ENCODE data around the gene CDC42BPB. TPM values are rescaled to one million over a fixed set of nuclear protein-coding genes. Genes with fewer than 3 reads are reported as not detected.

CDC42BPB gene
- total RNA-seq, 4 donors from 2014 or later: 85.8 to 170 (median 102) TPM

DNA sequence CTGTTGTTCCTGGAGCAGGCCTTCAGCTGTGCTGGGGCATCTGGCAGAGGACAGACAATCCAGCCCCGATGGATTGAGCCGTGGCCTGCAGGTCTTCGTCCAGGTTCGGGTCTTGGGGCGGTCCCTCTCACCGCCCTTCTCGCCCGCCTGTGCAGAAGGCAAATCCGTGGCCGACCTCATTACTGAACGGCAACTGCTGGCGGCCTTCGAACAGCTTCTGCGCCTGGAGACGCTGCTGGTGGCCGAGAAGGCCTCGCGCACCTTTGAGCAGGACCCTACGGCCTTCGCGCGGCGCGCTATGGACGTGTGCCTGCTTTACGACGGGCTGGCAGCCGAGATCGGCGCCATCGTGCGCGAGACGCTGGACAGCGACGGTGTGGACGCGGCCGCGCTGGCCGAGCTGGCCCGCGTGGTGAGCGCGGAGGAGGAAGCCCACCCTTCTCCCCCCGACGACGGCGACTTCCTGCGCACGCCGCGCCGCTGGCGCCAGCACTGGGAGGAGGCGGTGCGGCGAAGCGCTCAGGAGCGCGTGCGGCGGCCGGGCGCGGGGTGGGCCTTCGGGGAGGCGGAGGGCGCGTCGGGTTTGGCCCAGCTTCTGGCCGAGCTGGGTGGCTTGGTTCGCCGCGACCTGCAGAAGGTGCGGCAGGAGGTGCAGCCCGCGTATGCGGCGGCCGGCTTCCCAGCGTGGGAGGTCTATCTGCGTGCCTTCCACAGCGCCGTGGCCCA lies 44.8 kb upstream of the CDC42BPB start:
- TF ChIP-seq, protein P1, sequence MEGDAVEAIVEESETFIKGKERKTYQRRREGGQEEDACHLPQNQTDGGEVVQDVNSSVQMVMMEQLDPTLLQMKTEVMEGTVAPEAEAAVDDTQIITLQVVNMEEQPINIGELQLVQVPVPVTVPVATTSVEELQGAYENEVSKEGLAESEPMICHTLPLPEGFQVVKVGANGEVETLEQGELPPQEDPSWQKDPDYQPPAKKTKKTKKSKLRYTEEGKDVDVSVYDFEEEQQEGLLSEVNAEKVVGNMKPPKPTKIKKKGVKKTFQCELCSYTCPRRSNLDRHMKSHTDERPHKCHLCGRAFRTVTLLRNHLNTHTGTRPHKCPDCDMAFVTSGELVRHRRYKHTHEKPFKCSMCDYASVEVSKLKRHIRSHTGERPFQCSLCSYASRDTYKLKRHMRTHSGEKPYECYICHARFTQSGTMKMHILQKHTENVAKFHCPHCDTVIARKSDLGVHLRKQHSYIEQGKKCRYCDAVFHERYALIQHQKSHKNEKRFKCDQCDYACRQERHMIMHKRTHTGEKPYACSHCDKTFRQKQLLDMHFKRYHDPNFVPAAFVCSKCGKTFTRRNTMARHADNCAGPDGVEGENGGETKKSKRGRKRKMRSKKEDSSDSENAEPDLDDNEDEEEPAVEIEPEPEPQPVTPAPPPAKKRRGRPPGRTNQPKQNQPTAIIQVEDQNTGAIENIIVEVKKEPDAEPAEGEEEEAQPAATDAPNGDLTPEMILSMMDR (IDR thresholded peaks at IDR 0.05; ENCODE audit: low read depth): no peak

DNA sequence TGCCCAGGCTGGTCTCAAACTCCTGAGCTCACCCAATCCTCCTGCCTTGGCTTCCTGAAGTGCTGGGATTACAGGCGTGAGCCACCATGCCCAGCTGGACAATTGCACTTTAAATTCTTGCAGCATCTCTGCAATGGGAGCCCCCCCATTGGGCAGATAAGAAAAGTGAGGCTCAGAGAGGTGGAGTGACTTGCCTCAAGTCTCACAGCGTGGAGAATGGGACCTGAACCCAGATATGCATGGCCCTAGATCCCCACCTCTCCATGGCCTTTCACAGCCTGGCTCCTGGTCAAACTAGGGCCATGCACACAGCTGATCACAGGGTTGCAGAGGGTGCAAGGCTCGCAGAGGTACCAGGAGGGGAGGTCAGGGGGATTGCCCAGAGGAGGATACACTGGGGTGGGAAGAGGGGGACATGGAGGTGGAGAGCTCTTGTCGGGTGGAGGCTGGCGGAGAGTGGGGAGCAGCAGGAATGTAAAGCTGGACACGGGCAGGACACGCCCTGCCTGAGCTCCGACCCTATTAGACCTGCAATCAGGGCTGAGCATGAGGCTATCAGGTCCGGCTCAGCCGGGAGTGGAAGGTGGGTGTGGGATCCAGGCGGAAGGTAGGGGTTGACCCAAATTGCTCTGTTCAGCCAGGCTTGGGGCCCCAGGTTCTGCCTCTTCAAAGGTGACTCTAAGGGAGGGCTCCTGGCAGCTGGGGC lies 44.1 kb upstream of the CDC42BPB start:
- TF ChIP-seq, protein P1 (IDR thresholded peaks at IDR 0.05; ENCODE audit: low read depth): no peak

GRCh38 chr14:103100281-103101121 lies 43.2 kb upstream of the CDC42BPB start:
- TF ChIP-seq, protein P1 (IDR thresholded peaks at IDR 0.05; ENCODE audit: low read depth): no peak

- TF ChIP-seq, protein P1 (IDR thresholded peaks at IDR 0.05; ENCODE audit: low read depth): no peak
Observed at GRCh38 chr14:103099733-103100280, 42.5 kb upstream of the CDC42BPB start.

- TF ChIP-seq, protein P1 (IDR thresholded peaks at IDR 0.05; ENCODE audit: low read depth): no peak
Observed at GRCh38 chr14:103099081-103099732, 41.9 kb upstream of the CDC42BPB start.

DNA sequence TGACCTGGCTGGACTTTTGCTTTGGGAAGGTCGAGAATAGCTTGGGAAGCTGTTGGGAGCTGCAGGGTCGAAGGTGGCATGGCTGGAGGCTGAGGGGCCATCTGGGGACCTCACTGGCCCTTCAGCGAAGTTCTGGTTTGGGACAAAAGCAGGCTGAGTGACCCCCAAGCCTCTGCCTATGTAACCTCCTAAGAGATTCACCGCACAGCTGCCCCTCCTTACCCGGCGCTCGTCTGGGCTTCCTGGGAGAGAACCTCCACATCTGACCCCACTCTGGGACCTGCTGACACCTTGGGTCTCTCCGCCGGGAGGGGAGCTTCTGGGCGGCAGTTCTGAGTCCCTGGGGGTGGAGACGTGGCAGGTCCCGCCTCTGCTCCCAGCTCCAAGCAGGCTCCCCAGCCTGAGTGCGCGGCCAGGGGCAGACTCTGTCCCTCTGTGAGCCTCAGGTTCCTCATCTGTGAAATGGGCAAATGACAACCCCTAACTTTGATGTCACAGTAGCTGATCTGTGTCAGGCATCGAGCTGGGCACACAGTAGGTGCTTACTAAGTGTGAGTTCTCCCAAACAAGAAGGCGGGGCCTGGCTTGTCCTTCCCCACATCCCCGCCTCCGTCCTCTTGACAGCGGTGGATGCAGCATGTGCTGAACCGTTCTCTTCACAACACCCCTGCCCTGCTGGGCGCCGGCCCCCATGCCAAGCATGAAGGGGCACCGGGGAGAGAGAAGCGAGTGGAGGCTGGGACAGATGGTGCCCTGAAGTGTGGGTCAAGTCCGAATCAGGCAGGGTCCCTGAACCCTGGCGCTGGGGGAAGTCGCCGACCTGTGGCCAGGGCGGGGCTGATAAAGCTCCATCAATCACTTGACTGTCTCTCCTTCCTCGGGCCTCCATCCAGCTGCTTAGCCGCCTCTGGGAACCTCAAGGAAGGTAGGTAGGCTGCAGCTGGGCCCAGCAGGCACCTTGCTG lies 40.9 kb upstream of the CDC42BPB start:
- TF ChIP-seq, protein P1 (IDR thresholded peaks at IDR 0.05; ENCODE audit: low read depth): no peak
